HG03439 (cell line): ENCODE data around the gene SERPINB8.

Source experiments
- ATAC-seq: cut with Tn5 transposase; IDR thresholded peaks from one replicate; pipeline ENCODE4 v1.9.1; 2021; ENCODE audit warnings: mild to moderate bottlenecking, moderate library complexity; ENCODE audit not compliant: unreplicated experiment

The SERPINB8 gene

DNA sequence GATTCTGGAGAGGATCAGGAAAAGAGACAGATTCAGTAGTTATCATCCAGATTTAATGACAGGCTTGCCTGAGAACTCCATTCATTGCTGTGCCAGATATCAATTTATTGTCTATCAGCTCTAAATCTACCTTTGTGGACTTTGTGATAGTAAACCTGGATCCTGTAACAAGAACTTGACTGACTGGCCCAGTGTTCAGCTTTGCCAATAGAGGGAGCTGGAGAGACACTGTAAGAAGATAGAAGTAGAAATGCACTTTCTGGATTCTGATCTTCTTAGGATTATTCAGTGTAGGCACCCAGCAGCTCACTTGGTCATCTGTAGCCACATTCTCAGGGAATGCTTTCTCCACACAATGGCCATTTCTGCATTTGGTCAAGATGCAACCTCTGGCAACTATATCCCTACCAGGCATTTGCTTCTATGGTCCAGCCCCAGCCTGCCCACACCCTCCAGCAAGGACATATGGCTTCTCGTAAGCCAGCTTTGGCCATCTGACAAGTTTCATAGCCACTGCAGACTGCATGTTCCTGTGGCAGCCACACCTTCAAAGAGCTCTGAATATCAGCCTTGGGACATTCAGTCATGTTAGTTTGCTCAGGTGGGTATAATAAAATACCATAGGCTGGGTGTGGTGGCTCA is 6.1 kb upstream of the SERPINB8 start:
- peak; percentile 67 for ATAC-seq

DNA sequence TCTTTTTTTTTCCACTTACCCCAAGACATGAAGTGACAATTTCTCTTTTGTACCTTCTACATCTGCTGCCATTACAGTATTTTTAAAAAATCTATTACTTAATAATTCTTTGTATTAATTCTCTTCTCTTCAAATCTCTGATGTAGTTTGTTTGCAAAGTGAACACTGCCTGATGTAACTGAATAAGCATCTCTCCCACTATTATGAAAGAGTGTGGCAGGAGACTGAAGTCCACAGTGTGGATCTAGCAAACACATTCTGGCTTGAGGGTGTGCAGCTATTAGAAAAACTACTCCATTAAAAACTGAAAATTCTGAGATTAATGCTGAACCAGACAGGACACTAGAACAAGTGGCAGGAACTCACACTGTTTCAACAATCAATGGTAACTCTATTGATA is 5.0 kb upstream of the SERPINB8 start:
- no peak for ATAC-seq

DNA sequence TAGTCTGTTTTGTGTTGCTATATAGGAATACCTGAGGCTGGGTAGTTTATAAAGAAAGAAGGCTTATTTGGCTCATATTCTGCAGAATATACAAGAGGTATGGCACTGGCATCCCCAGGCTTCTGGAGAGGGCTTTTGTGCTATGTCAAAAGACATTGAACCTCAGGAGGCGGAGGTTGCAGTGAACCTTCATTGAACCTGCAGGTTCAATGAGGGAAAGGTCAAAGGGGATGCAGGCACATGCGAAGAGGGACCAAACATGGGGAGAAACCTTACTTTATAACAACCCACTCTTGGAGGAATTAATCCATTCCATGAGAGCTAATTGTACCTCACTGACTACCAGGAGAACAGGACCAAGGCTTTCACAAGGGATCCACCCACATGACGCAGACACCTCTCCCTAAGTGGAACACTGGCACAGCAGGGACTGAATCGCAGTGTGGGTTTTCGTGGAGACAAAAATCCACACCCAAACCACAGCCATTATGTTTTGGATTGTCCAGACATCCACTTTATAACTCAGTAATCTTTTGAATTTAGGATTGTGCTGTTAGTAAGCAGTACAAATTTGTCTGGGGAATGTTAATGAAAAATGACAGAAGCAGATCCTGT is 4.1 kb upstream of the SERPINB8 start:
- no peak for ATAC-seq

DNA sequence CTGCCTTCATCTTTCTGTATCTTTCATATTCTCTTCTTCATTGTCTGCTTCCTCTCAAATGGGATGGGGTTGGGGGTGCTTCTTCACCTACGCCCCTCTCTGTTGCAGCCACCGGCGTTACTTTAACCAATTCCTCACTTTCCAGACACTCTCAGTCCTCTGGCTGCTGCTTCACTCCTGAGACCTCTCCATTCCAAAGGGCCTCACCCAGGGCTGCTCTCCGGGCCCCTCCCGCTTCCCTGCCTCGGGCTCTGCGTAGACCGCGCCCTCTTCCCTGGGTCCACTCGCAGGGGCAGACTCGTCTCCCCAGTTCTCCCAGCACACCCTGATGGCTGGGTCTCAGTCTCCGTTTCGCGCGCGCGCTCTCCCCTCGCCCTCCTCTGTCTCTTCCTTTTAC is 926 bp downstream of the SERPINB8 start:
- no peak for ATAC-seq

DNA sequence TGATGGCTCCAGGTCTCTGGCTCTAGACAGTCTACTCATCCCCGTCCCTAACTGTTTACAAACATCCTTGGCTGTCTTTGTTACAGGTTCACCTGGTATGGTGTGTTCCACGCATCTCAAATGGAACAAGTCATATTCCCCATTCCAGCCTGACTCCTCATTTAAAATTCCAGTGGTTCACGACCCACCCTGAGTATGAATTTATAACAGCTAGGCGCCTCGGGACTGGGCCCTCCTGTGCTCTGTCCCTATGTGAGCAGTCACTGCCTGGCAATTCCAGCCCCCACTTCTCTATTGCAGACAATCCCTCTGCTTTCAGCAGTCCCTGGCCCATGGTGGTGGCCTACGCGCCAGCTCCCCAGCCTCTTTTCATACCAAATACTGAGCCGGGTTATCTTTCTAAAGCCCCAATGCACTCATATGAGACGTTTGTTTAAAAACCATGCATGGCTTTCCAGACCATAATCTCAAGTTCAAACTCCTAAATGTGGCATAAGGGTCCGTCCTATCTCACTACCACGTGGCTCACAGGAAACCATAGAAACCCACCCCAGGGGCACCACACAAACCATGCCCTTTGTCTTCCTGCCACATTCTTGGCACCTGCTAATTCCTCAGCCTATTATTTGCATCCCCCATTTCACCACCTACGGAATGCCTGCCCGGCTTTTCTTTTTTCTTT is 1.6 kb downstream of the SERPINB8 start:
- no peak for ATAC-seq

DNA sequence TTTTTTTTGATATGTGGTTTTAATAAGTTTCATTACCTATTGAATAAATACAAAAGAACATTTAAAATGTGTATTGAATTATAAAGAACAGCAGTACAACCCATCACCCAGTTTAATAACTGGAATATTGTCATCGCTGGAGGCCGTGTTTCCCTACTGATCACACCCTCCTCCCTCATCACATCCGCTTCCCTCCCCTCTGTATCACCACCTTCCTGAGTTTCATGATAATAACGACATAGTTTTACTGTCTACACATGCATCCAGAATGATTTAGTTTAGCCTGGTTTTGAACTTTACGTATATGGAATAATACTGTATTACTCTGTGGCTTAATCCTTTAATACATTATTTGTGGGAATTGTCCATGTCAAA is 2.1 kb downstream of the SERPINB8 start:
- no peak for ATAC-seq

DNA sequence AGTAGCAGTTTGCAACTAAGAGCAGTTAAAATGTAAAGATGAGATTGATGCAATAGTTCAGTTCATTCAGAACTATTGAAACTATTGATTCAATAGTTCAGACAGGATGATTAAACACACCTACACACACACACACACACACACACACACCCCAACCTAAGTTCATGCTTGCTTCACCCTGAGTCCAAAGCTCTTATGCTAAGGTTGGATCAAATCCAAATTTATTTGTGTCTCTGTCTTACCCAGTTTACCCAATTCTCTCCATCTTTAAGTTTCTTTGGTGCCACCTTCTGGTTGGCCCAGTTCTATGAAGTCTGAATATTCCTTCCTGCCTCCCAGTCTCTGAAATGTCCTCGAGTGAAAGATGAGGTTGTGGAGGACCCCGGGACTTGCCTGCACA is 5.1 kb downstream of the SERPINB8 start:
- no peak for ATAC-seq

DNA sequence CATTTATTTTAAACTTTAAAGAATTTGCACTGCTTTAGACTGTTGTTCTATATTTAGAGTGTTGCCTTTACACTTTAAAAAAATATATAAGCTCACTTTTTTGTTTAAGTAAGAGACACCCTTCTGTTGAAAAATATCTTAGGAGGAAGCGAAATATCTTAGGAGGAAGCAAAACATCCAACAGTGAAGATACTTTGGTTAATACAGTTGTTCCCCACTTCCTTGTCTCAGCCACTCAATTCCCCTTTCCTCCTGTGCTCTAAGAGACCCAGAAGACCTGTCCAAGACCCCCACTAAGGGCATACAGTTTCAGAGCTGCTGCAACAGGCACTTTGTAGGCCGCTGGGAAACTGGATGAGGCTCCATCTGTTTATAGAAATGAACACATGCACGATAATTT is 5.7 kb downstream of the SERPINB8 start:
- no peak for ATAC-seq

DNA sequence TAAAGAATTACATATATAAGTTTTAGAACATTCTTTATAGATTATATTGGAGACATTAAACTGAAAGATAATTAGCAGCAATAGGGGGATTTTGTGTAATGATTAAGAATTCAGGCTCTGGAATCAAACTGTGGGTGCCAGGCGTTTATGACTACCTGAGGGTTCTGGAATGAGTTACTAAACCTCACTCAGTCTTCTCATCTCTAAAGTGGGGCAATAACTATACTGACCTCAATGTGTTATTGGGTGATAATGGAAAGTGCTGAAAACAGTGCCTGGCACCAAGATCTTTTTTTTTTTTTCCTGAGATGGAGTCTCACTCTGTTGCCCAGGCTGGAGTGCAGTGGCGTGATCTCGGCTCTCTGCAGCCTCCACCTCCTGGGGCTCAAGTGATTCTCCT is 7.2 kb downstream of the SERPINB8 start:
- no peak for ATAC-seq

DNA sequence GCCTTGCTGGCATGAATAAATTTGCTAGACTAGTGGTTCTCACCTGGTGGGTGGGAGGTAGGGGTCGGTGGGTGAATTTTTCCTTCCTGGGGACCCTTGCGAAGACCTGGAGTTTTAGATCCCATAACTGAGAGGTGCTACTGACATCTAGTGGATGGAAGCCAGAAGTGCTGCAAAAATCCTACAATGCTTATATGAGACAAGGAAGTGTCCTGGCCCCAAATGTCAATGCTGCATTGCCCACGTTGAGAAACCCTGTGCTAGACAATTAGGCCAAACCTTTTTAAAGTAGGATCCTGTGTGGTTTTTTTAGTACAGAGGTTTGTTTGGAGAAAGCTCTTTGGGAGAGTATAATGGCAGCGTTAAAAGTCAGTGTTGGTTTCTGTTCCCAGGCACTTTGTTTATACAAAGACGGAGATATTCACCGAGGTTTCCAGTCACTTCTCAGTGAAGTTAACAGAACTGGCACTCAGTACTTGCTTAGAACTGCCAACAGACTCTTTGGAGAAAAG is 9.6 kb downstream of the SERPINB8 start:
- ATAC-seq = peak; percentile 78

DNA sequence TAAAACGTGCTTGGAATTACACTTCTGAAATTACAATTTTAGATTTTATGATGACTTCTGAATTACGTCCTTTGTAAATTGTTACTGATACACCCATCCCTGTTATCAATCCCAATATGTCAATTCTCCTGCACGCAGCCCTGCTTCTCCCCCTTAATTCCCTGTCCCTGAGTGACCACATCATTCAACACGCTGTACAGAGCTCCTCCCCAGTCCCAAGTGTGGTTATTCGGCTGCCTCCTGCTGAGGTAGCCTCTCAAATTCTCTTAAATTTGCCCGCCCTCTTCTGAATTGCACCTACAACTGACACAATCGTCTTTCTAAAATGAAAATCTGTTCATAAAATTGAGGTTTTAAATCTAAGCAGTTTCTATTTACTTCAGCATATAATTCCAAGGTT is 10.1 kb downstream of the SERPINB8 start:
- no peak for ATAC-seq

DNA sequence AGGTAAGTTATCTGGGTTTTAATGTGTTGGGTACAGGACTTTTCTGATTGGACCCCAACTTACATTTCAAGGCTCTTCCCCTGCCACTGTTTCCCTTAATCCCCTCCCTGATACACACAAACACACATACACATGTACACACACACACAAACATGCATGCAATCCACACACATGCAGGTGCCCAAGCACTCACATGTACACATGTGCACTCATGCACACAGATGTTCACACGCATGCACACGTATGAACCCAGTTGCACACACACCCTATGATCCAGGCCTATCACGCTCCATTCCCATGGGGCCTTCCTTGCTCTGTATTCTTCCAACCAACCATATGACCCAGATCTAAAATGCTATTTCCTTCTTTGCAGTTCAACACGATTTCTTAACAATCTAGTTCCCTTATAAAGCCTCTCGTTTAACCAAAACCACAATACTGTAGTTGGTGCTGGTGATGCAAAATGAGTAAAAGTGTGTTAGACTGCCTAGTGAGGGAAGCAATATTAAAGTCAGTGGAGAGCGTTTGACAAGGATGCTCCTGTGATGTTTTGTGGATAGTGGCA is 11.1 kb downstream of the SERPINB8 start:
- no peak for ATAC-seq

DNA sequence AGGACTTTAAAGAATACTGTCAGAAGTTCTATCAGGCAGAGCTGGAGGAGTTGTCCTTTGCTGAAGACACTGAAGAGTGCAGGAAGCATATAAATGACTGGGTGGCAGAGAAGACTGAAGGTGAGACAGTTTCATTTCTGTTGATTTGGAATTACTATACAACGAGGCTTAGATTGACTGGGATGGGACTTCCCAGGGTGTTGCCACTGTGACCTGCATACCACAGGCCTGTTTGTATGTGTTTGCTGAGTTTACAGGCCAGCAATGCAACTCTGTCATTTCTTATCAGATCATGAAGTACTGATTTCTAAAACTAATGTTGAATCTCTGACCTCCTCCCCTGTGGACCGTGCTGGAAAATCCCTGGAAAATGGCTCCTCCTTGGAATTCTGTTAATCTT is 11.8 kb downstream of the SERPINB8 start:
- ATAC-seq = no peak

DNA sequence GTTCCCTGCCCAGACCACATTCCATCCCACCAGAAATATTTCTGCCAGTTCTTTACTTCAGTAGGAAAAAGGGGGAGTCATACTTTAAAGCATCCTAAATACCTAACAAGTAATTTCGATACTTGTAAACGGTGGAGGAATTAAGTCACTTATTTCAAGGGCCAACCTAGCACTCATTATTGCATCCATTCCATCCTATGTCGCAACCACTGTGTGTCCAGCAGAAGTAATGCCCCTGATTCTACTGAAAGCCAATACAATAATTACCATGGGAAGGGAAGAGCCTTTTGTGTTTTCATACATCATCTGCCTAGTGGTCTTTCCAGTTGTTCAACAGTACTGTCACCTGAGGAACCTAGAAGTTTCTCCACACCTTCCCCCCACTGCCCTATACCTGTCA is 12.5 kb downstream of the SERPINB8 start:
- ATAC-seq = no peak

DNA sequence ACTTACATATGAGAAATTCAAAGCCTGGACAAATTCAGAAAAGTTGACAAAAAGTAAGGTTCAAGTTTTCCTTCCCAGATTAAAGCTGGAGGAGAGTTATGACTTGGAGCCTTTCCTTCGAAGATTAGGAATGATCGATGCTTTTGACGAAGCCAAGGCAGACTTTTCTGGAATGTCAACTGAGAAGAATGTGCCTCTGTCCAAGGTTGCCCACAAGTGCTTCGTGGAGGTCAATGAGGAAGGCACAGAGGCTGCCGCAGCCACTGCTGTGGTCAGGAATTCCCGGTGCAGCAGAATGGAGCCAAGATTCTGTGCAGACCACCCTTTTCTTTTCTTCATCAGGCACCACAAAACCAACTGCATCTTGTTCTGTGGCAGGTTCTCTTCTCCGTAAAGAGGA is 17.0 kb downstream of the SERPINB8 start:
- no peak for ATAC-seq

DNA sequence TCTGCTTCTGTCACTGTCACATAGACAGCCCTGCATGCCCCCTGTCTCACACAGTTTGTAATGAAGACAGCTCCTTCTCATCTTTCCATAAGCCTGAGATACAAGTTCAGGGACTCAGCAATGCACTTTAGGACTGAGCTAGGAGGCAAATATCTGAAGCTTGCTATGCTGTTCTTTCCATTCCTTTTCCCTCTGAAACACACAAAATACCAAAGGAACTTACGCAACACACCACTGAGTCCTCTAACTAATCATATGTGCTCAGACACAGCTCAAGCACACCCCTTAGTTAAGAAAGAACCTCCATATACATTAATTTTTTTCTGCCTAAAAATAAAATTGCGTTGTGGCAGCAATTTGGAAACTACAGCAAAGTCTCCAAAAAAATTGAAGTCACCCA is 17.9 kb downstream of the SERPINB8 start:
- ATAC-seq = no peak

DNA sequence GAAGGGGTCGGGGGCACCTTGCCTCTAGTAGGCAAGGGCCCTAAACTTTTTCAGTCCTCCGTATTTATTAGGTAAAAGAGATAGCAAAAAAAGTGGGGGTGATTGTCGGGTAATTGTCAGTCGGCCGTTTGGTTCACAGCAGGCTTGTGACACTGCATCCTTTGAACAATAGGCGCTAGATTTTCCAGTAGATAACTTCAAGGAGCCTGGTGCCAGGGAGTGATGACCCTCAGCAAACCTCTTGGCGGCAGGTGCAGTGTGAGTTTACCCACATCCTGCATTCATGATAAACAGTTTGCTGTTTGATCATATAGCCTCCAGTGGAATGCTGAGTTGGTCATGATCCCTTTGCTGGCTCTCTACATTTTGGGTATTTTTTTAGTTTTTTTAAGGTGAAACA is 22.9 kb downstream of the SERPINB8 start:
- no peak for ATAC-seq

DNA sequence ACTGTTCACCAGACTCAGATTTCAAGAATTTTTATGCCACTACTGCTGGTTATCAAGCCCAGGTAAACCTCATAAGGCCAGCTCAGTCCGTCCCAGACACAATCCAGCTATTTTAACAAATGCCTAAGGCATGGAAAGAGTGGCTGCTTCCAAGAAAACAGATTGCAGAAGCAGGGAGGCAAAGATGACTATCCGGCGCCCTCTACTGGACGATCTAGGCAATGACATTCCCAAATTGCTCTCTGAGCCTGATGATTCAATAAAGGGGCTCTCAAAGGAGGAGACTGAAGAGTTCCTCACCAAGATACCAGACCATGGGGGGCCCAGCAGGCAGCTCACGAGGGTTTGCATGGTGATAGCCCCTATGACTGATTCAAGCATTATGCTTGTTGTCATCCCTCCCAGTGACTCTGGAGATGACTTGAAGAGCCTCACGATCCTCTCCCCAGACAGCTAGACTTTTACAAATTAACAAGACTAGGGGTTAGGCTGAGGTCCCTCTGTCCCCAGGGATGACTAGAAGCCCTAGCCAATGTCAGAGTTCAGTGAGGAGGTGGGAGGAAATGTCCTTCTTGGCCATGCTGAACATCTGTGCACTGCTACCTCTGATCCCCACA is 25.0 kb downstream of the SERPINB8 start:
- no peak for ATAC-seq

DNA sequence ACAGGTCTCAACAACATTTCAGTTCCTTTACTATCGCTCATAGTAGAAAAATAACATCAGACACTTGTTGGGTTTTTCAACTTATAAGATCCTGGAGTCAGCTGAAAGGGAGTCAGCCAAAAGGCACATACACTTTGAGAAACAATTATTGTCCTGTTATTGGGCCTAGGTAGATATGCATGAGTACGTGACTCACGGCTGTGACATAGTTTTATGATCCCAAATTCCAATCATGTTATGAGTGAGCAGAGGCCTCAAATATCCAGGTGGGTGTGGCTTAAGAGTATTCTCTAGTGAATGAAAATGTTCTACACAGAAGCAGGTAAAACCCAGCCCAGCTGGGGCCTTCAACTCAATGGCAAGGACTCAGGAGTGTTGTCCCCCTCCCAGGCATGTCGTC is 27.2 kb downstream of the SERPINB8 start:
- ATAC-seq = no peak

DNA sequence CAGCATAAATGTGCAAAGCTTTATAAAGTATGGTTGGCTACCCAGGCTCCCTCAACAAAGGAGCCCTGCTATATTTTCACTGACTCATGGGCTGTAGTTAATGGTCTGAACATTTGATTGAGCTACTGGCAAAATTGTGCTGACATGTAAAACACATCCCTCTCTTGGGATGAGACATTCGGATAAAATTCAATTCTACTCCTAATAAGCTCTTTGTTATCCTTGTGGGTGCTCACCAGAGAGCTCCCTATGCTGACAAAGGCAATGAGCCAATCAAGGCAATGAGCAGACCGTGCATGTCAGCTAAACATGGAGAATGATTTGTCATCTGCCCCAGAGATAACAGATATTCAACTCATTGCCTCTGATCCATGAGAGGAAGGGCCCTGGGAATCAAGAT is 27.7 kb downstream of the SERPINB8 start:
- no peak for ATAC-seq

DNA sequence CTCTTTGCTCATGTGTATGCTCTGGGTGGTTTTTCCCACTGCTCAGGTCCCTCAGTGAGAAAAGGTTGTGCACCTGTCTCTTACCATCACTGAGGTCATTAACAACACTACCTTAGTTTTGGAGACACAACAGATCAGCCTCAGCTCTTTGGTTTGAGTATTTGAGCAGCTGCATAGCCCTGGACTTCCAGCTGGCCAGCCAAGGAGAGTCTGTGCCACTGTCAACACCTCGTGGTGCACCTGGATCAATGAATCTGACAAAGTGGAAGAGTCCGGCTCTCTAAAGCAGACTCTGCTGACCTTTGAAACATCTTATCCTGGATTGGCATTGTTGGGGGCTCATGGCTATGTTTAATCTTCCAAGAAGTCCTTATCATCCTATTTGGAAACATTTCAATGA is 30.0 kb downstream of the SERPINB8 start:
- ATAC-seq = no peak

DNA sequence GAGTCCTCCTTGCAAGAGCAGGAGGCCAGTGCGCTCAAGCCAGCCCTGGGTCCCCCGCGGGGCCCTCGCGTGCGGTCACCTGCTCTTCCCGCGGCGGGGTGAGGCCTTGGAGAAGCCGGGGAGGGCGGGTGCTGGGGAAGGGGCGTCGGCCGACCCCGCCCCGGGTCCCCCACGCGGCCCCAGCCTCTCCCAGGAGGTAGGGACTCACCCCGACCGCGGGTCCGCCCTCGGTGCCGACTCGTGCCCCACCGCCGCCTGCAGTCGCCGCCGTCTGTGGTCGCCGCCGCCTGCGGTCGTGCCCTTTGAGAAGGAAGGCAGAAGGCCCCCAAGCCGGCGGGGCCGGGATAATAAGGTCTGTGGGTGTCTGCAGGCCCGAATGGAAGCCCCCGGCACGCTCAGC is 32.7 kb downstream of the SERPINB8 start:
- ATAC-seq = no peak
